T-helper 9 cell (primary cell): ENCODE results near the gene ZMAT5.

ENCODE experiments used
- DNase-seq: peaks from one replicate; pipeline ENCODE4 v3.0.0-alpha.2; 2020

The ZMAT5 gene

DNA sequence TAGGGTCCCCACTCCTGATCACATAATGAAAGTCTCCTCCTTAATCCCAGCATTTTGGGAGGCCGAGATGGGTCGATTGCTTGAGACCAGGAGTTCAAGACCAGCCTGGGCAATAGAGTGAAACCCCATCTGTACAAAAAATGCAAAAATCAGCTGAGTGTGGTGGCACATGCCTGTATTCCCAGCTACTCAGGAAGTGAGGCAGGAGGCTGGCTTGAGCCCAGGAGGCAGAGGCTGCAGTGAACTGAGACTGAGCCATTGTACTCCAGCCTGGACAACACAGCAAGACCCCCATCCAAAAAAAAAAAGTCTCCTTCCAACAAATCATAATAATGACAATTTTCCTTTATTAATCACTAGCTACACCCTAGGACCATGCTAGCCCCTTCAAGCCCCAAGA lies 15.1 kb downstream of the ZMAT5 start:
- no peak for DNase-seq

DNA sequence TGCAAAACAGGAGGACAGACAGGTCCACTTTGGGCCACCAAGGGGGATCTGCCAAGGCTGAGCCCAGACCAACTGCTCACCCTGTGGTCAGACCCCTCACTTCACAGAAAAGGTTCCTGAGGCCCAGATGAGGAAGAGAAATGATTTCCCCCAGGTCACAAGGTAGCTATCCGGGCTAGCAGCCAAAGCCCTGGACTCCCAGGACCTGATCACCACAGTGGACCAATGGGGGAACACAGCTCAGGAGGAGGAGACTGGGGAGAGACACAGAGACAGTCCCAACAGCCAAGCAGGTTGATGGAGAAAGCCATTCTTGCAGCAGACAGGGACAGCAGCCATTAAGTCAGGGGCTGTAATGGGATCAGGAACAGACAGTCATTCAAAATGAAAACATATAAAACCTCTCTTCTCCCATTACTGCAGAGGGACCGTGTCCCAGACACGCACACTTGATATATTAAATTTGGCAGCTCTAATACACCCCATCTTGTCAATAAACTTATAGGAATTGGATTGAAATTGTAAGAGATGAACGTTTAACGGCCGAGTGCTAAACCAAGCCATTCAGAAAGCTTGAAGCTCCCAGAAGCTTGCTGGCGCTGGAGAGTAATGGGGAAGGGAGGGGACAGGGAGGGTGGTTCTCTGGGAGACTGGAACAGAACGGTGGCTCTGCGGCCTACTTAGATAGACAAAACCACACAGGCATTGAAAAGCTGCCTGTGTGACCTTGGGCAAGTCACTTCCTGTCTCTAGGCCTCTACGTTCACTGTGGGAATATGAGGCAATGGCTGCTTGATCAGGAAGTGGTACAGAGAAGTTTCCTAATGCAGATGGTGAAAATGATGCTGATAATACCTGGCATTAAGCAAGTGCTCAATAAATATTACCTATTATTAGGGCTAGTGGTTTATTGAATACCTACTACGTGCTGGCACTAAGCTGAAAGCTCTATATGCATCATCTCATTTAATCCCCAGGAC lies 16.0 kb downstream of the ZMAT5 start:
- DNase-seq: no peak

DNA sequence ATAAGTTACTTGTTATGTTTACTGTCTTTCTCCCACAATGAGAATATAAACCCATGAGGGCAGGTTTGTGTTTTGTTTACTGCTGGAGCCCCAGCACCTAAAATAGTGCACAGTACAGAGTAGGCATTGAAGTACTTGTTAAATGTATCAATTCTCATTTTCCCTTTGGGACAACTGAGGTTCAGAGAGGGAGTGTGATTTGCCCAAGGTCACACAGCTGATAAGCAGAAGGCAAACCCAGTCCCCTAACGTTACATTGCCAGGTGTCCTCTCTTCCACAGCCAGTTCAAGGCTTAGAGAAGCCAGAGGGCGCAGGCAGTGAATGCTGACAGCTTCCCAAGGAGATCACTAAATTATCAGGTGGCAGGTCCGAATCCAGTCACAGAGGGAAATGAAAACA lies 16.8 kb downstream of the ZMAT5 start:
- no peak for DNase-seq

DNA sequence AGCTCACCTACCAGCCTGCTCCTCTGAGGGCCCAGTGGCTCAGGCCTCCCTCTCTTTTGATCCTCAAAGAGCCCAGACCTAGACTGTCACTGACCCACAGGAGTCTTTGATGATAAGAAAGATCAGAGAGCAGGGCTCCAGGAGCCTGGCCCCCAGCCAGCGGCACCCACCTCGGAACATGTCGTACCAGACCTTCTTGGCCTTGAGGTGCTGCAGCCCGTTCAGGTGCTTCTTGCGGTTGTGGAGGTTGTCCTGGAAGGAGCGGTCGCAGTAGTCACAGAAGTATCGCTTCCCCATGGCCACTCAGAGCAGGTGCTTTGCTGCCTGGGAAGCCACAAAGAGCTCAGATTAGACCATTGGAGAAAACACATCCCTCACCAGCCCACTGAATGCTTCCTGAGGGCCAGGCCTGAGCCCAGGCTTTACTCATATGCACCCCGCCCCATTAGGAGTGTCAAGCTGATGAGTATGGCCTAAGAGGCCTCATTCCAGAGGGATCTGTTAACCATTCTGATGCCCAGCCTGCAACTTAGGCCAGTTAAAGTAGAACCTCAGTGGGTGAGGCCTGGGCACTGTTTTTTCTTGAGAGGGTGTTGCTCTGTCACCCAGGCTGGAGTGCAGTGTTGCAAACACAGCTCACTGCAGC lies 18.4 kb downstream of the ZMAT5 start:
- DNase-seq: no peak

DNA sequence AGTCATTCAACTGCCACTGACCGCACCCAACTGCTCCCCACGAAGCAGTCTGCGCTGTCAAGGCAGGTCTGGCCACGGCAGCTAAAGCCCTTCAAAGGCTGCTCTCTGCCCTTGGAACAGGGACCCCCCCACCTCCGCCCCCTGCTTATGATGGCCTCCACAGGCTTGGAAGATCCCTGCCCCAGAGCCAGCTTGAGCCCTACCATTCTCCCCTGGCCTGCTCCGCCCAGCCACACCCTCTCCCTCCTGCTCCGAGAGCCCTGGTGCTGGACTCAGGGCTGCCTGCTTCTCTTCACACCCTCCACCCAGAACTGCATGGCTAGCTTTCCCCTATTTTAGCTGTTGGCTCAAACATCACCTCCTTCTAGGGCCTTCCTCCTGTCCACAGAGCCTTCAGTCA lies 19.0 kb downstream of the ZMAT5 start:
- no peak for DNase-seq

DNA sequence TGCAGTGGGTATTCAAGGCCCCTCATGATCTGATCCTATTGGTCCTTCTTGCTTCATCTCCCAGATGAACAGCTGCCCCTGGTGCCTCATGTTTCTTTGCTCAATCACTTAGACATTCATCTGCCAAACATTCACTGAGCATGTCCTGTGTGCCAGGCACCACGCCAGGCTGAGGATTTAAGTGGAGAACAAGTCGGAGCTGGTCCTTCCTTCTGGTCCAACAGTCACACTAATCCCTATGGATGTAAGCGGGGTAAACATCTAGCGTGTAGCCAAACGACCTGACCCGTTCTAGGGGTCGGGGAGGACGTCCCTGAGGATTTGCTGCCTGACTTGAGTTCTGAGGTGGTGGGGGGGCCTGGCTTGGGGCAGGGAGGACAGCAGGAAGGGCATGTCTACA lies 21.9 kb downstream of the ZMAT5 start:
- DNase-seq: no peak

DNA sequence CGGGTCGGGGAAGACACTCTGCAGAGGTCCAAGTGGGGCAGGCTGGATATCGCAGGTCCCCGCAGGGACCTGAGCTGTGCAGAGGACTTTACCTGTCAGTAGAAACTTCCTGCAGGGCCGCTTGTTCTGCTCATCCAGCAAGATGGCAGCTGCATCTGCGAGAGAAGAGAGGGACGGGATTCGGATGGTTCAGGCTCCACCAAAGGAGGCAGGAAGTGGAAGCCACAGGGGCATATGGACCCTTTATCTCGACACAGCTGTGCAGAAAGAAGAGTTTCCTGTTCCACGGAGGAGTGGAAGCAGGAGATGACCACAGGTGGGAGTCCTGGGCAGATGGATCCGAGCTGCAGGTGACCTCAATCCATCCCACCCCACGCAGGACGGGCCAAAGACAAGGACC lies 24.5 kb downstream of the ZMAT5 start:
- DNase-seq: no peak

- DNase-seq: no peak
These were observed 24.9 kb downstream of the ZMAT5 start for GRCh38 chr22:29741926-29742325.

GRCh38 chr22:29740216-29740615 lies 26.6 kb downstream of the ZMAT5 start:
- DNase-seq: no peak

- DNase-seq: no peak
These were observed 27.4 kb downstream of the ZMAT5 start for GRCh38 chr22:29739346-29739875.

DNA sequence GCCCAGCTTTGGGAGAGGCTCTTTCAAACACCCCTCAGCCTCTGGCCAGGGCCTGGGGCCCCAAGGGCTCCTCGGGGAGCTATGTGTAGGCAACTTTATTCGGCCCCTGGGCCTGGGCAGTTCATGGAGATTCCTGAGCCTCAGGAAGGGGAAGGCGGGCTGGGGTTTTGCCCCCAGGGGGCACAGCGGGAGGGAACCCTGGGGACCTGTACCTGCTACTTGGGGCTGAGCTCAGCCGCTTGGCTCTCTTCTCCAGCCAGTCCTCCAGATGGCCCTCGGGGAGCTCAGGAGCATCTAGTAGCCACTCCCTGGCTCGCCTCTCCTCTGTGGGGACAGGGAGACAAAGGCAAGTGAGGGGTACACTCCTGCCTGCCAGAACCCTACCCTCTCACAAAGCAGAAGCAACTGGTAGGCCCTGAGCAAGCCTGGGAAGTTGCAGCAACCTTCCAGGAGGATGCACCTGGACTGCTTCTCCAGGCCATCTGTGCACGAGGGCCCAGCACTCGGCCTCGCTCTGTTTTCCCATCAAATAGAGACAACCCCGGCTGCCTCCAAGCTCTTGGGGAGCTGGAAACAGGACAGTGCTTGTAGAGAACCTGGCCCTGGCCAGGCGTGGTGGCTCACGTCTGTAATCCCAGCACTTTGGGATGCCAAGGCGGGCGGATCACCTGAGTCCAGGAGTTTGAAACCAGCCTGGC lies 28.5 kb downstream of the ZMAT5 start:
- DNase-seq: no peak

DNA sequence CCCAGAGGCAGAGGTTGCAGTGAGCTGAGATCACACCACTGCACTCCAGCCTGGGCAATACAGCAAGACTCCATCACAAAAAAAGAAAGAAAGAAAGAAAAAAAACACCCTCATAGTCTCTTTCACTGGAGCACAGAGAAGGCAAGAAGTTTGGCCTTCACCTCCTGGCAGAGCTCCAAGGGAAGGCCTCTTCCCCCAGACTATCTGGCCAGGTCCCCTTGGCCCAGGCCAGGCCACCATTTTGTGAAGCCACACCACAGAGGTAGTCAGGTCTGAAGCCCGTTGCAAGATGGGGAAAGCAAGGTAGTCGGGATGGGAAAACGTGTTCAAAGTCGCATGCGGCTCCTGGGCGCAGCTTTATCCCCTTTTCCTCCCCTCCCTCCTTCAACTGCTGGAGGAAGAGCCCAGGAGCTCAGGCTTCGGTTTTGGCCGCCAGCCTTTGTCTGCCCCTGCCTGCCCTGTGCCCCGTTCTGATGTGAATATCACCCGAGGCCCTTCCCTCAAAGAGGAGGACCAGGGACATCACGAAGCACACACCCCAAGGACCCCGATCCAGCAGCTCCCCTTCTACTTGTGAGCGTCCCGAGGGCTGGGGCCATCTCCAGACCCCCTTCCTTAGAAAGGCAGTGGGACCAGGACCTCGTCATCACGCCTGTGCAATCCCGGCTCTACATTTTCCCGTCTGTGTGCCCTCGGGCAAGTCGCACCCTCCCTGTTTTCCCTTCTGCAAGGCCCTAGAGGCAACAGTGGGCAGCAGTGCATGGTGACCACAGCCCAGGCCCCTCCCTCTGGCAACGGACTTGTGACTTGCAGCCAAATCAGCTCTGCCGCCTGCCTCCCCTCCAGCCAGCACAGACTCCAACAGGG lies 29.3 kb downstream of the ZMAT5 start:
- no peak for DNase-seq

- no peak for DNase-seq
These were observed 31.4 kb downstream of the ZMAT5 start for GRCh38 chr22:29735416-29735815.

DNA sequence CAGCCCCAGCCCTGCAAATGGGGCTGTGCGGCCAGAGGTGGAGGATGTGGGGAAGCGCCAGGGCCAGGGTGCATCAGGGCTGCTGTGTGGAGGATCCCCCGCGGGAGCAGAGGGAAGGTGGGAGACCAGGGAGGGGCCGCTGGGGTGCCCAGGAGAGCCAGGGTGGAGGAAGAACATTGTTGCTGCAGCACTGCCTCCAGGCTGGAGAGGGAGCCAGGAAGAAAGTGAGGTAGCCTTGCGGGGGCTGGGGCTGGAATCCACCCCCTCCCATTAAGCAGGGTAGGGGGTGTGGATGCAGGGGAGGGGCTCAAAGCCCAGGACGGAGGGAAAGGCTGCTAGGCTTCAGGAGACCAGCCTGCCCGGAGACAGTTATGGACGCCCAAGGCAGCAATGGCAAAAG lies 32.0 kb downstream of the ZMAT5 start:
- DNase-seq: no peak

GRCh38 chr22:29734406-29734805 lies 32.4 kb downstream of the ZMAT5 start:
- DNase-seq: no peak

GRCh38 chr22:29733362-29734201 lies 33.2 kb downstream of the ZMAT5 start:
- DNase-seq: no peak

GRCh38 chr22:29732883-29733282 lies 33.9 kb downstream of the ZMAT5 start:
- DNase-seq: no peak

DNA sequence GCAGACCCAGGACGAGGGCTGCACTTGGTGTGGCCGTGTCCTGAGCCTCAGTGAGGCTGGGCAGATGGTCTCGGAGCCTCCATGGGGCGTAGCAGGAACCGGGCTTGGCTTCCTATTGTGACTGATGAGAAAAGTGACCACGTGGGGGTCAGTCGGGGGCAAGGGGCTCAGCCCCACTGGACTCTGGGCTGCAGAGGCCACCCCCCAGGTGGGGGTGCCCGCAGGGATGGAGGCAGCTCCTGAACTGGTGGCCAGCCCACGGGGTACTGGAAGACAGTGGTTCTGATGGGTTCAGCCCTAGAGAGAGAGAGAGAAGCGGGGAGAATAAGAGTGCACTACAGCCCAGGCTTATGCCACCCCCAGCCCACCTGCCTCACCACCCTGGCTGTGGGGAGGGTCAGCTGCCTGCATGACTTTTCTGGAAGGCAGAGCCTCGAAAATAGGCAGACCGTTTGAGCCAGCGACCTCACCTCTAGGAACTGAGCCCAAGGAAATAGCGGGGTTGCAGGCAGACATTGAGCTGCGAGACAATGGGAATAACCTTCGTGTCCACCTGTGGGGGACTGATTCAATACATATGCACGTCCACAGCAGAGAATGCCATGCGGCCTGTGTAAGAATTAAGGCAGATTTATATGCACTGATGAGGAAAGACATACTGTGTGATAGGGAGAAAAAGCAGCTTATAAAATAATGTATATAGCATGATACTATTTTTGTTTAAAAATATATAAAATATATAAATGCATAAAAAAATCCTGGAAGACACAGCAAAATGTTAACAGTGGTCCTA lies 35.6 kb downstream of the ZMAT5 start:
- DNase-seq: no peak

GRCh38 chr22:29729161-29729560 lies 37.6 kb downstream of the ZMAT5 start:
- no peak for DNase-seq

- DNase-seq: no peak
These were observed 39.7 kb downstream of the ZMAT5 start for GRCh38 chr22:29727131-29727523.
